Parathyroid adenoma (tissue), 2 donors: ENCODE data around the gene PTGER1.

Experiments used
- H2AFZ ChIP-seq: fragments of 300-600 bp; sonication (generic); one replicate; pipeline ENCODE4 v1.7.0; 2017; ENCODE audit warnings: antibody characterized with exemption, mild to moderate bottlenecking
- H3K27ac ChIP-seq: fragments of 300-600 bp; sonication (generic); one replicate; pipeline ENCODE4 v1.7.0; 2017
- H3K27me3 ChIP-seq: fragments of 300-600 bp; sonication (generic); one replicate; pipeline ENCODE4 v1.7.0; 2017; ENCODE audit warnings: low read length; ENCODE audit not compliant: control insufficient read depth, insufficient read depth
- H3K36me3 ChIP-seq: fragments of 300-600 bp; sonication (generic); one replicate; pipeline ENCODE4 v1.7.0; 2017; ENCODE audit warnings: low read length; ENCODE audit not compliant: control insufficient read depth, insufficient read depth
- H3K4me1 ChIP-seq: fragments of 300-600 bp; sonication (generic); one replicate; pipeline ENCODE4 v1.7.0; 2017; ENCODE audit warnings: control low read depth
- H3K4me2 ChIP-seq: fragments of 300-600 bp; sonication (generic); one replicate; pipeline ENCODE4 v1.7.0; 2017; ENCODE audit warnings: low read length
- H3K4me3 ChIP-seq: fragments of 300-600 bp; sonication (generic); one replicate; pipeline ENCODE4 v1.7.0; 2017; ENCODE audit warnings: low read depth, low read length
- H3K79me2 ChIP-seq: fragments of 300-600 bp; sonication (generic); one replicate; pipeline ENCODE4 v1.7.0; 2017; ENCODE audit warnings: control low read depth
- H3K9ac ChIP-seq: fragments of 300-600 bp; sonication (generic); one replicate; pipeline ENCODE4 v1.7.0; 2017; ENCODE audit warnings: mild to moderate bottlenecking
- H3K9me3 ChIP-seq: fragments of 300-600 bp; sonication (generic); one replicate; pipeline ENCODE4 v1.7.0; 2017; ENCODE audit warnings: low read length; ENCODE audit not compliant: control insufficient read depth
- CTCF ChIP-seq: fragments of 300-600 bp; sonication (generic); IDR thresholded peaks from one replicate; pipeline ENCODE4 v1.7.0; 2017; ENCODE audit warnings: antibody characterized with exemption, mild to moderate bottlenecking
- donor health status: primary hyperparathyroidism.

The PTGER1 gene

GRCh38 chr19:14427461-14427860 lies 47.7 kb downstream of the PTGER1 start:
- Histone ChIP-seq H3K36me3 (no peaks in the 10 kb centered on the region), H3K27me3 (no peaks in the 10 kb centered on the region), H3K4me2 (no peak overlapping the region), H3K4me1 (peaks cover under 1% of the 10 kb centered on the region), H3K79me2 (no peaks in the 10 kb centered on the region), H2AFZ (no peak overlapping the region), H3K27ac (no peak overlapping the region), H3K9me3 (no peaks in the 10 kb centered on the region), H3K9ac (no peak overlapping the region), H3K4me3 (no peak overlapping the region)
- no peak for TF ChIP-seq CTCF

GRCh38 chr19:14425696-14426138 lies 49.4 kb downstream of the PTGER1 start:
- TF ChIP-seq CTCF = no peak

More at GRCh38 chr19:14425696-14426138, 49.4 kb downstream of the PTGER1 start:
- Histone ChIP-seq H3K4me2 (no peak overlapping the region), H3K27me3 (no peaks in the 10 kb centered on the region), H3K4me1 (no peaks in the 10 kb centered on the region), H2AFZ (peak overlapping the region; percentile 15), H3K4me3 (no peak overlapping the region), H3K79me2 (no peaks in the 10 kb centered on the region), H3K9ac (no peak overlapping the region), H3K9me3 (no peaks in the 10 kb centered on the region), H3K36me3 (no peaks in the 10 kb centered on the region), H3K27ac (no peak overlapping the region)
